ENCODE results near the gene USP9Y. TPM values are rescaled to one million over a fixed set of nuclear protein-coding genes. Genes with fewer than 3 reads are reported as not detected.

USP9Y gene
- total RNA-seq, 1 donor from 2014 or later = 25.4 TPM

DNA sequence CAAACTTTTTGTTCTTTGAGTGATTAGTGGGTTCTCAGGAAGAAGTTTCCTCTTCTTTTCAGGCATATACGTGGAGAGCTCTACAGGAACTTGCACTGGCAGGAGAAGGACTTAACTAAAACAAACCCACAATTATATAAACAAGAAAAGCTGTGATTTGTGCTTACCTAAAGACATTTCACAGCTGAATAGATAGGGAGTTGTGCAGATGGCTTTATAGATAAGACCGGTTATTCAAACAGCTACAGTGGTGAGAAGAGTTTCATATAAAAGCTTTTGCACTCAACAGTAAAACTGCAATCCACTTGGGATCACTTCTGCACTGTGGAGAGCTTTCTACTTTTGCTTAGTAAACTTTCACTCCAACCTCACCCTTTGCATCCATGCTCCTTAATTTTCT lies 197.6 kb downstream of the USP9Y start:
- Mint-ChIP-seq H3K27ac (ENCODE audit: unreplicated experiment) (no peak overlapping the region), H3K4me3 (ENCODE audit: unreplicated experiment) (no peak overlapping the region), H3K4me1 (ENCODE audit: unreplicated experiment) (no peaks in the 10 kb centered on the region), H3K9me3 (ENCODE audit: unreplicated experiment) (no peaks in the 10 kb centered on the region), H3K27me3 (ENCODE audit: unreplicated experiment) (no peaks in the 10 kb centered on the region), H3K36me3 (ENCODE audit: low read depth, unreplicated experiment) (no peaks in the 10 kb centered on the region)
- DNase-seq (ENCODE audit: low spot score) = no peak
- TF ChIP-seq, protein P1, sequence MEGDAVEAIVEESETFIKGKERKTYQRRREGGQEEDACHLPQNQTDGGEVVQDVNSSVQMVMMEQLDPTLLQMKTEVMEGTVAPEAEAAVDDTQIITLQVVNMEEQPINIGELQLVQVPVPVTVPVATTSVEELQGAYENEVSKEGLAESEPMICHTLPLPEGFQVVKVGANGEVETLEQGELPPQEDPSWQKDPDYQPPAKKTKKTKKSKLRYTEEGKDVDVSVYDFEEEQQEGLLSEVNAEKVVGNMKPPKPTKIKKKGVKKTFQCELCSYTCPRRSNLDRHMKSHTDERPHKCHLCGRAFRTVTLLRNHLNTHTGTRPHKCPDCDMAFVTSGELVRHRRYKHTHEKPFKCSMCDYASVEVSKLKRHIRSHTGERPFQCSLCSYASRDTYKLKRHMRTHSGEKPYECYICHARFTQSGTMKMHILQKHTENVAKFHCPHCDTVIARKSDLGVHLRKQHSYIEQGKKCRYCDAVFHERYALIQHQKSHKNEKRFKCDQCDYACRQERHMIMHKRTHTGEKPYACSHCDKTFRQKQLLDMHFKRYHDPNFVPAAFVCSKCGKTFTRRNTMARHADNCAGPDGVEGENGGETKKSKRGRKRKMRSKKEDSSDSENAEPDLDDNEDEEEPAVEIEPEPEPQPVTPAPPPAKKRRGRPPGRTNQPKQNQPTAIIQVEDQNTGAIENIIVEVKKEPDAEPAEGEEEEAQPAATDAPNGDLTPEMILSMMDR (IDR thresholded peaks at IDR 0.05; ENCODE audit: unreplicated experiment) = no peak

DNA sequence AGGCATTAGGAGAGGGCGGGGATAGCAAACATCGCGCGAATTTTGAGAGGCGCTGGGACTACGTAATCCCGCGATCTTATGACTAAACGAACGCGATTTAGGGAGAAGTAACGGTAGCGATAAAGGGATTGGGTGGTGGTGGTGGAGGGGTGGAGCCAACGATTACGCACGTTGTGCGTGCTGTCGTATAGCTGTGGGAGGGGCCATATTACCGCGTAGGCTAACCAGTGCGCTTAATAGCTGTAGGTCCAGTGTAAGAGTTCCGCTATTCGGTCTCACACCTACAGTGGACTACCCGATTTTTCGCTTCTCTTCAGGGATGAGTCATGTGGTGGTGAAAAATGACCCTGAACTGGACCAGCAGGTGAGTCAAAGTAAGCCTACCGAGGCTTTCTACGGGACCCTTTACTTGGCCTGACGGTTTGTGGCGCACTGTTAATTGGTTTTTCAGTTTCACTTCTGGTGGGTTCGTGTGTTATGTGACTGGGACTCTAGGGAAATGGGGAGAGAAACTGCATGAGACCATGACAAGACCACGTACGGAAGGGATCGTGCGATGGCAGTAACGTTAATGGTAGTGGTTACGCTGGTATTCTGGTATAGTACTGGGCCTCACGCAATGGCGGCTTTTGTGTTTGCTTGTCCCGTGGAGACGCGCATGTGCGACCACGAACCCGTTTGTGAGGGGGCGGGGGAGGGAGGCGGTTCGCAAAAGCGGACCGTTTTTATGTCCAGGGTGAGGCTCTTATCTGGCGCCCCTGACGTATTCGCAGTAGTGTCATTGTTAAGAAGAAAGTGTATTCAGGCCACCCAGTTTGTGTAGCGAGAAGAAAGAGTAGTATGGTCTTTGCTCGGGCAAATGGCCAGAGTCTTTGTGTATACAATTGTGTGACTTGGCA lies 203.8 kb downstream of the USP9Y start, which contains the start of gene DDX3Y:
Gene DDX3Y (plus strand): TSS at position 251 of the 899 bp plus-strand sequence. CDS start 69 bp downstream, at position 320.
- Mint-ChIP-seq H3K36me3 (ENCODE audit: low read depth, unreplicated experiment) (peaks cover under 1% of the 10 kb centered on the region), H3K27ac (ENCODE audit: unreplicated experiment) (peak within 1 kb of the TSS; percentile 99), H3K4me3 (ENCODE audit: unreplicated experiment) (peak within 1 kb of the TSS; percentile 96), H3K4me1 (ENCODE audit: unreplicated experiment) (peaks cover 6% of the 10 kb centered on the region), H3K9me3 (ENCODE audit: unreplicated experiment) (no peaks in the 10 kb centered on the region), H3K27me3 (ENCODE audit: unreplicated experiment) (peaks cover 9% of the 10 kb centered on the region)
- peak; percentile 70 for DNase-seq (ENCODE audit: low spot score)
- TF ChIP-seq, protein P1 (IDR thresholded peaks at IDR 0.05; ENCODE audit: unreplicated experiment) = no peak

DNA sequence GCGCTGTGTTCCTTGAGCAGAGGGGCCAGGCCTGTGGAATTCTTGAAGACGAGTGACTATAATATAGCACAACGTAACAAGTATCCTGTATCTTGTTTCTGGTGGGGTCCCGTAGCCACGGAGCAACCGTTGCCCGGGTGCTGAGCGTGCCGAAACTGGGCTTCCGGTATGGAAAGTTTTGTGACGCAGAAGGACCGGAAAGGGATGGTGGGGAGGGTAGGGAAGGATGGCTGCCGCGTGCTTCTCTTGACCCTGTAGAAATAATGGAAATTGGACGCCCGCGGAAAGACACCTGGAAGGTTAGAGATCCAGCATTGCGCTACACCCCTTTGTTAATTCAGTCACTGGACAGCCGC lies 204.5 kb downstream of the USP9Y start:
- TF ChIP-seq, protein P1 (IDR thresholded peaks at IDR 0.05; ENCODE audit: unreplicated experiment) = no peak
- Mint-ChIP-seq H3K36me3 (ENCODE audit: low read depth, unreplicated experiment) (peaks cover 5% of the 10 kb centered on the region), H3K27me3 (ENCODE audit: unreplicated experiment) (peaks cover 9% of the 10 kb centered on the region), H3K27ac (ENCODE audit: unreplicated experiment) (peak overlapping the region; percentile 99), H3K4me3 (ENCODE audit: unreplicated experiment) (peak overlapping the region; percentile 96), H3K9me3 (ENCODE audit: unreplicated experiment) (no peaks in the 10 kb centered on the region), H3K4me1 (ENCODE audit: unreplicated experiment) (peaks cover 6% of the 10 kb centered on the region)
- peak; percentile 58 for DNase-seq (ENCODE audit: low spot score)

DNA sequence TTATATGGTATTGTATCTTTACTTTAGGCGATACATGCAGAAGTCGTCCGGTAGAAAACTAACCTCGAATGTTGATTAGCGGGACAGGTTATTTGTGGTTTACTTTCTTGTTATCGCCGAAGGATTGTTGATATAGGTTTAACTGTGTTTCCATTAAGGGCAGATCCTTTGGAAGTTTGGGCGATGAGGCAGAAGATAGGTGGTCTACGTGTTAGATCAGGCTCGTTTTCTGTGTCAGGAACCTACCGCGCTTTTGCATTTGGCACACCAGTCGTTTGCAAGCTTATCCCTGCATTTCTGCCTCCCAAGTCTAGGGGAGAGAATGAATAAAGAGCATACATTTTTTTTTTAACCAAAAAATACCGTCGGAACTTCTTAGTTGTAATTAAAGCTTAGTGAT lies 204.9 kb downstream of the USP9Y start:
- peaks cover 5% of the 10 kb centered on the region for H3K36me3 Mint-ChIP-seq (ENCODE audit: low read depth, unreplicated experiment)
- DNase-seq (ENCODE audit: low spot score) = no peak
- H3K27me3 Mint-ChIP-seq (ENCODE audit: unreplicated experiment) = peaks cover 9% of the 10 kb centered on the region
- H3K9me3 Mint-ChIP-seq (ENCODE audit: unreplicated experiment) = no peaks in the 10 kb centered on the region
- peak overlapping the region; percentile 96 for H3K4me3 Mint-ChIP-seq (ENCODE audit: unreplicated experiment)
- H3K4me1 Mint-ChIP-seq (ENCODE audit: unreplicated experiment) = peaks cover 6% of the 10 kb centered on the region
- H3K27ac Mint-ChIP-seq (ENCODE audit: unreplicated experiment) = peak overlapping the region; percentile 99
- TF ChIP-seq, protein P1 (IDR thresholded peaks at IDR 0.05; ENCODE audit: unreplicated experiment) = no peak

Other genes with a start within 250 kb of the USP9Y start
- 48.9 TPM for gene DDX3Y, start 203.6 kb downstream of the USP9Y start, total RNA-seq (ENCODE audit: unreplicated experiment)

Data from endothelial cell (in vitro differentiated cells).